ENCODE data around the gene MXRA7. TPM values are rescaled to one million over a fixed set of nuclear protein-coding genes. Genes with fewer than 3 reads are reported as not detected.
A peak's percentile ranks its signal among the peaks of the same experiment; 100 is the strongest.

MXRA7 gene
- total RNA-seq, 2 donors from 2014 or later, result 241 to 341 TPM

- TF ChIP-seq CTCF (IDR thresholded peaks at IDR 0.05), result no peak
Observed at GRCh38 chr17:76675648-76676047, 35.1 kb downstream of the MXRA7 start.

GRCh38 chr17:76674600-76674999 lies 36.2 kb downstream of the MXRA7 start:
- Histone ChIP-seq H3K27ac (no peak overlapping the region), H3K27me3 (replicated peaks; ENCODE audit: insufficient read depth) (no peaks in the 10 kb centered on the region), H3K9me3 (no peaks in the 10 kb centered on the region), H3K4me3 (no peak overlapping the region), H3K36me3 (peaks cover 9% of the 10 kb centered on the region), H3K4me1 (ENCODE audit: control insufficient read depth in 1 of 2, low read depth in 2 of 2) (peaks cover 0 to 8% of the 10 kb centered on the region in 2 donors)
- no peak for DNase-seq (ENCODE audit: low spot score)
- ATAC-seq (ENCODE audit: insufficient number of reproducible peaks, low FRiP score, low read depth), result no peak
- TF ChIP-seq CTCF (IDR thresholded peaks at IDR 0.05), result no peak

More at GRCh38 chr17:76675648-76676047, 35.1 kb downstream of the MXRA7 start:
- Histone ChIP-seq H3K4me3 (no peak overlapping the region), H3K27me3 (replicated peaks; ENCODE audit: insufficient read depth) (no peaks in the 10 kb centered on the region), H3K9me3 (no peaks in the 10 kb centered on the region), H3K4me1 (ENCODE audit: control insufficient read depth in 1 of 2, low read depth in 2 of 2) (peaks cover 0 to 8% of the 10 kb centered on the region in 2 donors), H3K27ac (no peak overlapping the region), H3K36me3 (peaks cover 12% of the 10 kb centered on the region)
- no peak for ATAC-seq (ENCODE audit: insufficient number of reproducible peaks, low FRiP score, low read depth)
- DNase-seq (ENCODE audit: low spot score), result no peak

GRCh38 chr17:76673729-76674128 lies 37.0 kb downstream of the MXRA7 start:
- DNase-seq (ENCODE audit: low spot score) (no peak), ATAC-seq (ENCODE audit: insufficient number of reproducible peaks, low FRiP score, low read depth) (no peak)
- Histone ChIP-seq H3K4me1 (ENCODE audit: control insufficient read depth in 1 of 2, low read depth in 2 of 2) (peaks cover 0 to 8% of the 10 kb centered on the region in 2 donors), H3K27ac (no peak overlapping the region), H3K27me3 (replicated peaks; ENCODE audit: insufficient read depth) (no peaks in the 10 kb centered on the region), H3K36me3 (peaks cover 9% of the 10 kb centered on the region), H3K9me3 (no peaks in the 10 kb centered on the region), H3K4me3 (no peak overlapping the region)
- no peak for TF ChIP-seq CTCF (IDR thresholded peaks at IDR 0.05)

- Histone ChIP-seq H3K9me3 (no peaks in the 10 kb centered on the region), H3K27ac (peak overlapping the region in 1 of 2 donors; percentile 14), H3K27me3 (replicated peaks; ENCODE audit: insufficient read depth) (no peaks in the 10 kb centered on the region), H3K4me3 (no peak overlapping the region), H3K36me3 (peaks cover 8% of the 10 kb centered on the region), H3K4me1 (ENCODE audit: control insufficient read depth in 1 of 2, low read depth in 2 of 2) (peaks cover 0 to 8% of the 10 kb centered on the region in 2 donors)
- no peak for DNase-seq (ENCODE audit: low spot score)
- ATAC-seq (ENCODE audit: insufficient number of reproducible peaks, low FRiP score, low read depth), result no peak
- no peak for TF ChIP-seq CTCF (IDR thresholded peaks at IDR 0.05)
Observed at GRCh38 chr17:76672892-76673291, 37.9 kb downstream of the MXRA7 start.

GRCh38 chr17:76672270-76672851 lies 38.4 kb downstream of the MXRA7 start:
- peaks cover 2% of the 10 kb centered on the region for H3K36me3 ChIP-seq
- peaks cover 0 to 8% of the 10 kb centered on the region in 2 donors for H3K4me1 ChIP-seq (ENCODE audit: control insufficient read depth in 1 of 2, low read depth in 2 of 2)
- H3K4me3 ChIP-seq, result peak overlapping the region; percentile 79
- no peak for TF ChIP-seq CTCF (IDR thresholded peaks at IDR 0.05)
- no peak for DNase-seq (ENCODE audit: low spot score)
- no peaks in the 10 kb centered on the region for H3K9me3 ChIP-seq
- no peak for ATAC-seq (ENCODE audit: insufficient number of reproducible peaks, low FRiP score, low read depth)
- H3K27me3 ChIP-seq (replicated peaks; ENCODE audit: insufficient read depth), result no peaks in the 10 kb centered on the region
- peak overlapping the region; percentile 74 to 78 for H3K27ac ChIP-seq

All from thoracic aorta (tissue), 2 donors.